22Rv1 (cell line): ENCODE results near the gene TMEM178B.
"Not testable (repeated sequence)": the region's sequence is repeated elsewhere in the genome, so short reads cannot be mapped to it uniquely, and the experiment has no call there.

ENCODE experiments used
- H3K27ac ChIP-seq: fragments of 450-650 bp; 2 replicates; pipeline ENCODE4 v1.5.1; 2017
- ZFX ChIP-seq: fragments of 450-650 bp; IDR thresholded peaks from 2 replicates; pipeline ENCODE4 v1.6.1; 2017; ENCODE audit warnings: antibody characterized with exemption, borderline replicate concordance
- TF ChIP-seq, protein P1 (sequence below): fragments of 450-650 bp; IDR thresholded peaks from 2 replicates; pipeline ENCODE4 v1.5.1; 2017; ENCODE audit warnings: mild to moderate bottlenecking

Gene TMEM178B

DNA sequence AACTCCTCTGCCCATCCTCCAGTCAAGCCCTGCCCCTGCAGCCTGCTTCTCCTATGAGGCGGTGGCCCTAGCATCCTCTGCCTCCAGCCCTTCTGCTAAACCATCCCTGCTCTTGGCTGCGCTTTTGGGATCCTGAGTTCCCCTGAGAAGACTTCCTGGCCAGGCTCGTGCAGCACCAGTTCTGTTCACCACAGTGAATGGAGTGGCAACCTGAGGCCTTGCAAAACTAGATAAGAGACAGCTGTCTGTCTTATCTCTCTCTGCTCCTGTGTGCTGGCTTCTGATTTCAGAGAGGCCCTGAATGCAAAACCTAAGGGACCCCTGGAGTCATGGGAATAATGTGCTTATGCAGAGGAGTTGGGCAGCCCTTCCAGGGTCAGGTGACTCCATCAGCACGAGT, 119.2 kb downstream of the TMEM178B start:
- TF ChIP-seq, protein P1, sequence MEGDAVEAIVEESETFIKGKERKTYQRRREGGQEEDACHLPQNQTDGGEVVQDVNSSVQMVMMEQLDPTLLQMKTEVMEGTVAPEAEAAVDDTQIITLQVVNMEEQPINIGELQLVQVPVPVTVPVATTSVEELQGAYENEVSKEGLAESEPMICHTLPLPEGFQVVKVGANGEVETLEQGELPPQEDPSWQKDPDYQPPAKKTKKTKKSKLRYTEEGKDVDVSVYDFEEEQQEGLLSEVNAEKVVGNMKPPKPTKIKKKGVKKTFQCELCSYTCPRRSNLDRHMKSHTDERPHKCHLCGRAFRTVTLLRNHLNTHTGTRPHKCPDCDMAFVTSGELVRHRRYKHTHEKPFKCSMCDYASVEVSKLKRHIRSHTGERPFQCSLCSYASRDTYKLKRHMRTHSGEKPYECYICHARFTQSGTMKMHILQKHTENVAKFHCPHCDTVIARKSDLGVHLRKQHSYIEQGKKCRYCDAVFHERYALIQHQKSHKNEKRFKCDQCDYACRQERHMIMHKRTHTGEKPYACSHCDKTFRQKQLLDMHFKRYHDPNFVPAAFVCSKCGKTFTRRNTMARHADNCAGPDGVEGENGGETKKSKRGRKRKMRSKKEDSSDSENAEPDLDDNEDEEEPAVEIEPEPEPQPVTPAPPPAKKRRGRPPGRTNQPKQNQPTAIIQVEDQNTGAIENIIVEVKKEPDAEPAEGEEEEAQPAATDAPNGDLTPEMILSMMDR, result no peak
- TF ChIP-seq ZFX, result no peak
- no peak overlapping the region for H3K27ac ChIP-seq

DNA sequence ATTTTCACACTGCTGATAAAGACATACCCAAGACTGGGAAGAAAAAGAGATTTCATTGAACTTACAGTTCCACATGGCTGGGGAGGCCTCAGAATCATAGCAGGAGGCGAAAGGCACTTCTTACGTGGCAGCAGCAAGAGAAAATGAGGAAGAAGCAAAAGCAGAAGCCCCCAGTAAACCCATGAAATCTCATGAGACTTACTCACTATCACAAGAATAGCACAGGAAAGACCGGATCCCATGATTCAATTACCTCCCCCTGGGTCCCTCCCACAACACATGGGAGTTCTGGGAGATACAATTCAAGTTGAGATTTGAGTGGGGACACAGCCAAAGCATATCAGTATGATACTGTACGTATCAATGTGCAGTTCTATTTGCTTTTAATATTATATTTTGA, 121.9 kb downstream of the TMEM178B start:
- H3K27ac ChIP-seq, result not testable (repeated sequence)

DNA sequence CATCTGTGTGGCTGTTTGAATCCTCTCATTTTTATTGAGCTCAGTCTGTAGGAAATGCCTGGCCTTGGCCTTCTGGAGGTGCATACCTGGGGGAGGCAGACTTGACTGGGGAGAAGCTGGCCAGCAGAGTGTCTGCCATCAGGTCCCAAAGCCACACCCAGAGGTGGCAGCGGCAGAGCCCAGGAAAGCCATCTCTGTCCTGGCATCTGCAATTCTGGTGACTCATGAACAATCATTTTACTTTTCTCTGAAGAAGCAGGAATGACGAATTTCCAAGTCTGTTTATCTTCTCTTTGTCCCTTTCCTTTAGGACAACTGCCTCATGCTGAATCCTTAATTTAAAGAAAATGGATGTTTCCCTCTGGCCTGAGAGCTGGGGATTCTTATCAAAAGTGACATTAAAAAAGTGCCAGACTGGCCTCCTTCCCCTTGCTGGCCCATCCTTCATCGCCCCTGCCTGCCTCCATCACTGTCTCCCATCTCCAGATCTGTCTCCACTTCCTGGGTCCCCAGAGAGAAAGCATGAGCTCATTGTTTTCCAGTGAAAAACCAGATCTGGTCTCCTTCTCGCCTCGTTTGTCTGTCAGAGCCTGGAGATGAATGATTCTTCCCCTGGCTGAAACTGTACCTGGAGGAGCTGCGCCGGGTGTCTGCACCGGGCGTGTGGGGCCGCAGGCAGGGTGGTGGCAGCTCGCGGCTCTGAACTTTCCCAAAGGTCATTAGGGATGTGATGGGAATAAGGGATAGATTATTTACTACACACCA, 124.5 kb downstream of the TMEM178B start:
- TF ChIP-seq ZFX, result no peak
- TF ChIP-seq, protein P1, result no peak
- no peak overlapping the region for H3K27ac ChIP-seq

DNA sequence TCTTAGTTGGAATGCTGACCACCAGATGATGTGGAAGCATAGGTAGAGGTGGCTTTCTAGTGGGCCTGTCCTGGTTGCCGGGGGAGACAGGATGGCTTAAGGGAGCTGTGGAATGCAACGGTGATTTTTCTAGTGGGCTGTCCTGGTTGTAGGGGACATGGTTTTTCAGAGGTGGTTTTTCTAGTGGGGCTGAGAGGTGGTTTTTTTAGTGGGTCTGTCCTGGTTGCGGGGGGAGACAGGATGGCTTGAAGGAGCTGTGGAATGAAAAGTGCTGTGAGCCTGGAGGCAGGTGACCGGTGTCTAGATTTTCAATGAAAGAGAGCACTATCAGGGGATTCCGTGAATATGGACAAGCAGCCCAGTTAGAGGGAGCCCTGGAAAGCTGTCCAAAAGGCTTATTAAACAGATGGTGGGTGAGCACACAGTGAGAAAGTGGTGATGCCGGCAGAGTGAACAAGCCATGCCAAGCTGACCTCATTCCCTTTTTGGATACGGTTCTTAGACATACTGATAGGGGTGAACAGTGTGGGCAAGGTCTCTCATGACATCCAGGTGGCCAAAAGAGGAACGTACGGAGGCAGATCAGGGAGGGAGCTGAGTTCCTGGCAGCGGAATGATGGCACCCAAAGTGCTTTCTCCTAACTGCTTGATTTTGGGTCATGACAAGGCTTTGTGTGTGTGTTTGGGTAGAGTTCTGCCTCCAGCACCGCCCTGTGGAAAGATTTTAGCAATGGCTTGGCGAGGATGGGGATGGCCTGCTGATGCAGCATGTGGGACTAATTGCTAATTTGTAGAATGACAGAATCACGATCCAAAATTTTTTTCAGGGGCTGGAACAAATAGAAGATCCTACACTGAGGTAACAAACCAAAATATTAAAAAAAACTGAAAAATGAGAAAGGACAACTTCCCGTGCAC, 126.6 kb downstream of the TMEM178B start:
- TF ChIP-seq, protein P1, result no peak
- no peak for TF ChIP-seq ZFX
- H3K27ac ChIP-seq, result no peak overlapping the region

DNA sequence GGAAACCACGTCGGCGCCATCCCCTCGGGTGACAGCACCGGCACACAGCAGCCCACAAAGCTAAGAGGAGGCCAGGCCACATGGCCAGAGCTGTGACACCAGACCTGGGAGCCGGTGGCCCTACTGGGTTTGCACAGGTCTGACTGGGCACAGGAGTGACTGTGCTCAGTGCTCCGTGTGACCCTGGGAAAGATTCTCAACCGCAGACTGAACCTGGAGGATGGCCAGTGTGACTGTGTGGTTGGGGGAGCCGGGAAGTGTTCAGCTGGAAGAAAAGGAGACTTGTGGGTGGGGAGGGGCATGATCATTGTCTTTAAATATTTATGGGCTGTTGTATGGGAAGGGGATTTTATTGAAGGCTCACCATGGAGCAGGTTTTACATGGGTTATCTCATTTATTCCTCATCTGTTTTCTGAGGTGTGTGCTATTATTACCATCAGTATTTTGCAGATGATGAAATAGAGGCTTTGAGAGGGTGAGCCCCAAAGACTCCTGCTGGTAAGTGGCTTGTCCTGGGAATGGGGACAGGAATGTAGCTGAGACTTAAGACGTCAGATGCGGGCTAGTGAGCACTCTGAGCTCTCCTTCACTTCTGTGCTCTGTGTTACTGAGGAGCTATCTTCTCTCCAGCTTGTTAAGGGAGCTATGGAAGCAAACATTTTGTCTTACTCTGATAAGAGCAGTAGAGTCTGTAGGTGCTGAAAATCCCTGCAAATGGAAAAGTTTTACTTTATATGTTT, 127.5 kb downstream of the TMEM178B start:
- no peak overlapping the region for H3K27ac ChIP-seq
- TF ChIP-seq, protein P1, result no peak
- no peak for TF ChIP-seq ZFX

DNA sequence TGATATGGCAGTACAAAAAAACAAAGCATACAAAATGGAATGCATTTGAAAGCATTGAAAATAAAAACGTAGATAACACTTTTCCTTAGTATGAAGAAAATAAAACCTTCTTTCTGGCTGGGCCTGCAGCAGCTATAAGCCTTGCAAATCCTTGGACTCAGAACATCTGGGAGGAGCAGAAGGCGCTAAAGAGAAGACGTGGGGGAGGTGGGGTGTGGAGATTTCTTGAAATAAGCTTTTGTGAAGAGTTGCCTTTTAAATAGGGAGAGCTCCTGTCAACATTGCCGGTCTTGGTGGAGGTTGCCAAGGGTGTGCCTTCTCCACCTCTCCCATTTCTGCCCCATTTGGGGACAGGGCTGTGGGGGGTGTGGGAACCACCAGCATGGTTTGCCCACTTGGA, 128.7 kb downstream of the TMEM178B start:
- no peak overlapping the region for H3K27ac ChIP-seq
- no peak for TF ChIP-seq ZFX
- TF ChIP-seq, protein P1, result no peak

DNA sequence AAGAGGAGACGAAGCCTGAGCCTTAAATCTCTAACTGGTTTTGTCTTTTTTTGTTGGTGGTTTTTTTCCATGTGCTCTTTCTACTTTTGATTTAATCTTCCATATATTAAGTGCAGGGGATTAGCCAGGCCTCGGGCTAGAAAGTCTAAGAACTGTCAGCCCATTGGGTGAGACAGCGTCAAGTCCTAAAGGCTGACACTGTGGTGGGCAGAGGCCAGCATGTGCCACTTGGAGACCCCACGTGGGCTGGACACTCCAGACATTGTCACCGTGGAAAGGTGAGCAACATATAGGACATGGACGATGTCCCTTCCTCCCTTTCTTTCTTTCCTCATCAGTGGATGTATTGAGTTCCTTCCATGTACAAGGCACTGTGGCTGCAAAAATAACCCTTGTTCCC, 129.3 kb downstream of the TMEM178B start:
- TF ChIP-seq, protein P1, result no peak
- TF ChIP-seq ZFX, result no peak
- H3K27ac ChIP-seq, result no peak overlapping the region
